Measurements from ENCODE around the gene RPE. TPM values are rescaled to one million over a fixed set of nuclear protein-coding genes. Genes with fewer than 3 reads are reported as not detected.

Gene RPE
- total and polyA plus RNA-seq, 10 of the 15 experiments (the other 5 are each of a cell fraction or from before 2014, with no cell fraction given), result 41.5 to 75.3 (median 46.8) TPM

DNA sequence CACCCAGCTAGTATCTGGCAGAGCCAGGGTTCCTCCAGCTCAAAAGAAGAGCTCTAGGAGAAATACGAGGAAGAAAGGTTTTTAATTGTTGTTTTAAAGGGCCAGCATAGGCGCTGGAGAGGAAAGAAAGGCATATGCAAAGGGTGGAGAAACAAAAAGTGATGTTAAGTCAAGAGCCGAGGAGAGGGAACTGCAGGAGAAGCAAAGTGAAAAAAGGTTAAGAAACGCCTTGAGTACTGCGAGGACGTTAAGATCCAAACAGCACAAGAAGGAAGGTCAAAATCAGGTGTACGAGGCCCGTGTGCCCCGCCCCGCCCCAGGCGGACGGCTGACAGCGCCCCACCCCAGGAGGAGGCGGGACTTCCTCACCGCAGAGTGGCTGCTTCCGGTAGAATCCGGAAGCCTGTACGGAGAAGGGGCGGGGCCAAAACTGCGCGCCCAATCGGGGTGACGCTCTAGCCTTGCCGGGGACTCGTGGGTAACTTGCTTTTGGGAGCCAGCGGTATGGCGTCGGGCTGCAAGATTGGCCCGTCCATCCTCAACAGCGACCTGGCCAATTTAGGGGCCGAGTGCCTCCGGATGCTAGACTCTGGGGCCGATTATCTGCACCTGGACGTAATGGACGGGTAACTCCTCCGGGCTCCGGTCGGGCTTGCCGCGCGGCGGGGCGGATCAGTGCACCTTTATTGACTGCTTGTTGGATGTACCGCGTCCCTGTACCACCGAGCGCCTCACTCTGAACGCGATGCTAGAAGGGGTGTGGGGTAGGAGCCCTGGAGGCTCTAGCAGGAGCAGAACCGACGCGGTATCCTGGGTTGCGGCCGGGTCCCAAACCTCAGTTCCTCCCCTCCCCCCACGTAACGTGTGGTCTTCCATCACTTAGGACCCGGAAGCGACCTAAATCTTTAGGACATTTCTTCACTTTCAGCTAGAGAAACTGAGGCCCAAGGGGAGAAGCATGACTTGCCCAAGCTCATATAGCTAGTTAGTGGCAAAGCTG is at the start of gene RPE (continued):
- TF ChIP-seq STAT3 (IDR thresholded peaks at IDR 0.05; ENCODE audit: low read depth, low read length) (no peak), SP1 (IDR thresholded peaks at IDR 0.05; ENCODE audit: low read depth, low read length) (peak; percentile 40), PML (IDR thresholded peaks at IDR 0.05; ENCODE audit: low read length) (peak; percentile 59), BMI1 (IDR thresholded peaks at IDR 0.05; ENCODE audit: borderline replicate concordance) (no peak), NFYB (IDR thresholded peaks at IDR 0.05; ENCODE audit: insufficient read depth, low read depth, low read length) (peak; percentile 58; the same call in 1 of the 2 replicates), GABPA (IDR thresholded peaks at IDR 0.05; ENCODE audit: low read depth) (peak; percentile 94), HCFC1 (IDR thresholded peaks at IDR 0.05; ENCODE audit: low read length) (peak; percentile 48; the same call in 1 of the 2 replicates)
- TF ChIP-seq, protein P1, sequence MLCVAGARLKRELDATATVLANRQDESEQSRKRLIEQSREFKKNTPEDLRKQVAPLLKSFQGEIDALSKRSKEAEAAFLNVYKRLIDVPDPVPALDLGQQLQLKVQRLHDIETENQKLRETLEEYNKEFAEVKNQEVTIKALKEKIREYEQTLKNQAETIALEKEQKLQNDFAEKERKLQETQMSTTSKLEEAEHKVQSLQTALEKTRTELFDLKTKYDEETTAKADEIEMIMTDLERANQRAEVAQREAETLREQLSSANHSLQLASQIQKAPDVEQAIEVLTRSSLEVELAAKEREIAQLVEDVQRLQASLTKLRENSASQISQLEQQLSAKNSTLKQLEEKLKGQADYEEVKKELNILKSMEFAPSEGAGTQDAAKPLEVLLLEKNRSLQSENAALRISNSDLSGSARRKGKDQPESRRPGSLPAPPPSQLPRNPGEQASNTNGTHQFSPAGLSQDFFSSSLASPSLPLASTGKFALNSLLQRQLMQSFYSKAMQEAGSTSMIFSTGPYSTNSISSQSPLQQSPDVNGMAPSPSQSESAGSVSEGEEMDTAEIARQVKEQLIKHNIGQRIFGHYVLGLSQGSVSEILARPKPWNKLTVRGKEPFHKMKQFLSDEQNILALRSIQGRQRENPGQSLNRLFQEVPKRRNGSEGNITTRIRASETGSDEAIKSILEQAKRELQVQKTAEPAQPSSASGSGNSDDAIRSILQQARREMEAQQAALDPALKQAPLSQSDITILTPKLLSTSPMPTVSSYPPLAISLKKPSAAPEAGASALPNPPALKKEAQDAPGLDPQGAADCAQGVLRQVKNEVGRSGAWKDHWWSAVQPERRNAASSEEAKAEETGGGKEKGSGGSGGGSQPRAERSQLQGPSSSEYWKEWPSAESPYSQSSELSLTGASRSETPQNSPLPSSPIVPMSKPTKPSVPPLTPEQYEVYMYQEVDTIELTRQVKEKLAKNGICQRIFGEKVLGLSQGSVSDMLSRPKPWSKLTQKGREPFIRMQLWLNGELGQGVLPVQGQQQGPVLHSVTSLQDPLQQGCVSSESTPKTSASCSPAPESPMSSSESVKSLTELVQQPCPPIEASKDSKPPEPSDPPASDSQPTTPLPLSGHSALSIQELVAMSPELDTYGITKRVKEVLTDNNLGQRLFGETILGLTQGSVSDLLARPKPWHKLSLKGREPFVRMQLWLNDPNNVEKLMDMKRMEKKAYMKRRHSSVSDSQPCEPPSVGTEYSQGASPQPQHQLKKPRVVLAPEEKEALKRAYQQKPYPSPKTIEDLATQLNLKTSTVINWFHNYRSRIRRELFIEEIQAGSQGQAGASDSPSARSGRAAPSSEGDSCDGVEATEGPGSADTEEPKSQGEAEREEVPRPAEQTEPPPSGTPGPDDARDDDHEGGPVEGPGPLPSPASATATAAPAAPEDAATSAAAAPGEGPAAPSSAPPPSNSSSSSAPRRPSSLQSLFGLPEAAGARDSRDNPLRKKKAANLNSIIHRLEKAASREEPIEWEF (IDR thresholded peaks at IDR 0.05; ENCODE audit: insufficient replicate concordance, low read depth, low read length), result no peak
- TF ChIP-seq, protein P2, sequence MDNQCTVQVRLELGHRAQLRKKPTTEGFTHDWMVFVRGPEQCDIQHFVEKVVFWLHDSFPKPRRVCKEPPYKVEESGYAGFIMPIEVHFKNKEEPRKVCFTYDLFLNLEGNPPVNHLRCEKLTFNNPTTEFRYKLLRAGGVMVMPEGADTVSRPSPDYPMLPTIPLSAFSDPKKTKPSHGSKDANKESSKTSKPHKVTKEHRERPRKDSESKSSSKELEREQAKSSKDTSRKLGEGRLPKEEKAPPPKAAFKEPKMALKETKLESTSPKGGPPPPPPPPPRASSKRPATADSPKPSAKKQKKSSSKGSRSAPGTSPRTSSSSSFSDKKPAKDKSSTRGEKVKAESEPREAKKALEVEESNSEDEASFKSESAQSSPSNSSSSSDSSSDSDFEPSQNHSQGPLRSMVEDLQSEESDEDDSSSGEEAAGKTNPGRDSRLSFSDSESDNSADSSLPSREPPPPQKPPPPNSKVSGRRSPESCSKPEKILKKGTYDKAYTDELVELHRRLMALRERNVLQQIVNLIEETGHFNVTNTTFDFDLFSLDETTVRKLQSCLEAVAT (IDR thresholded peaks at IDR 0.05), result peak; percentile 55; the same call in 1 of the 2 replicates
- TF ChIP-seq, protein P3, sequence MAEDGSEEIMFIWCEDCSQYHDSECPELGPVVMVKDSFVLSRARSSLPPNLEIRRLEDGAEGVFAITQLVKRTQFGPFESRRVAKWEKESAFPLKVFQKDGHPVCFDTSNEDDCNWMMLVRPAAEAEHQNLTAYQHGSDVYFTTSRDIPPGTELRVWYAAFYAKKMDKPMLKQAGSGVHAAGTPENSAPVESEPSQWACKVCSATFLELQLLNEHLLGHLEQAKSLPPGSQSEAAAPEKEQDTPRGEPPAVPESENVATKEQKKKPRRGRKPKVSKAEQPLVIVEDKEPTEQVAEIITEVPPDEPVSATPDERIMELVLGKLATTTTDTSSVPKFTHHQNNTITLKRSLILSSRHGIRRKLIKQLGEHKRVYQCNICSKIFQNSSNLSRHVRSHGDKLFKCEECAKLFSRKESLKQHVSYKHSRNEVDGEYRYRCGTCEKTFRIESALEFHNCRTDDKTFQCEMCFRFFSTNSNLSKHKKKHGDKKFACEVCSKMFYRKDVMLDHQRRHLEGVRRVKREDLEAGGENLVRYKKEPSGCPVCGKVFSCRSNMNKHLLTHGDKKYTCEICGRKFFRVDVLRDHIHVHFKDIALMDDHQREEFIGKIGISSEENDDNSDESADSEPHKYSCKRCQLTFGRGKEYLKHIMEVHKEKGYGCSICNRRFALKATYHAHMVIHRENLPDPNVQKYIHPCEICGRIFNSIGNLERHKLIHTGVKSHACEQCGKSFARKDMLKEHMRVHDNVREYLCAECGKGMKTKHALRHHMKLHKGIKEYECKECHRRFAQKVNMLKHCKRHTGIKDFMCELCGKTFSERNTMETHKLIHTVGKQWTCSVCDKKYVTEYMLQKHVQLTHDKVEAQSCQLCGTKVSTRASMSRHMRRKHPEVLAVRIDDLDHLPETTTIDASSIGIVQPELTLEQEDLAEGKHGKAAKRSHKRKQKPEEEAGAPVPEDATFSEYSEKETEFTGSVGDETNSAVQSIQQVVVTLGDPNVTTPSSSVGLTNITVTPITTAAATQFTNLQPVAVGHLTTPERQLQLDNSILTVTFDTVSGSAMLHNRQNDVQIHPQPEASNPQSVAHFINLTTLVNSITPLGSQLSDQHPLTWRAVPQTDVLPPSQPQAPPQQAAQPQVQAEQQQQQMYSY (CRISPR knock-in tag; IDR thresholded peaks at IDR 0.05), result no peak
- TF ChIP-seq, protein P4, sequence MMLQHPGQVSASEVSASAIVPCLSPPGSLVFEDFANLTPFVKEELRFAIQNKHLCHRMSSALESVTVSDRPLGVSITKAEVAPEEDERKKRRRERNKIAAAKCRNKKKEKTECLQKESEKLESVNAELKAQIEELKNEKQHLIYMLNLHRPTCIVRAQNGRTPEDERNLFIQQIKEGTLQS (IDR thresholded peaks at IDR 0.05; ENCODE audit: borderline replicate concordance, extremely low read depth, low read depth, low read length), result no peak
- TF ChIP-seq, protein P5, sequence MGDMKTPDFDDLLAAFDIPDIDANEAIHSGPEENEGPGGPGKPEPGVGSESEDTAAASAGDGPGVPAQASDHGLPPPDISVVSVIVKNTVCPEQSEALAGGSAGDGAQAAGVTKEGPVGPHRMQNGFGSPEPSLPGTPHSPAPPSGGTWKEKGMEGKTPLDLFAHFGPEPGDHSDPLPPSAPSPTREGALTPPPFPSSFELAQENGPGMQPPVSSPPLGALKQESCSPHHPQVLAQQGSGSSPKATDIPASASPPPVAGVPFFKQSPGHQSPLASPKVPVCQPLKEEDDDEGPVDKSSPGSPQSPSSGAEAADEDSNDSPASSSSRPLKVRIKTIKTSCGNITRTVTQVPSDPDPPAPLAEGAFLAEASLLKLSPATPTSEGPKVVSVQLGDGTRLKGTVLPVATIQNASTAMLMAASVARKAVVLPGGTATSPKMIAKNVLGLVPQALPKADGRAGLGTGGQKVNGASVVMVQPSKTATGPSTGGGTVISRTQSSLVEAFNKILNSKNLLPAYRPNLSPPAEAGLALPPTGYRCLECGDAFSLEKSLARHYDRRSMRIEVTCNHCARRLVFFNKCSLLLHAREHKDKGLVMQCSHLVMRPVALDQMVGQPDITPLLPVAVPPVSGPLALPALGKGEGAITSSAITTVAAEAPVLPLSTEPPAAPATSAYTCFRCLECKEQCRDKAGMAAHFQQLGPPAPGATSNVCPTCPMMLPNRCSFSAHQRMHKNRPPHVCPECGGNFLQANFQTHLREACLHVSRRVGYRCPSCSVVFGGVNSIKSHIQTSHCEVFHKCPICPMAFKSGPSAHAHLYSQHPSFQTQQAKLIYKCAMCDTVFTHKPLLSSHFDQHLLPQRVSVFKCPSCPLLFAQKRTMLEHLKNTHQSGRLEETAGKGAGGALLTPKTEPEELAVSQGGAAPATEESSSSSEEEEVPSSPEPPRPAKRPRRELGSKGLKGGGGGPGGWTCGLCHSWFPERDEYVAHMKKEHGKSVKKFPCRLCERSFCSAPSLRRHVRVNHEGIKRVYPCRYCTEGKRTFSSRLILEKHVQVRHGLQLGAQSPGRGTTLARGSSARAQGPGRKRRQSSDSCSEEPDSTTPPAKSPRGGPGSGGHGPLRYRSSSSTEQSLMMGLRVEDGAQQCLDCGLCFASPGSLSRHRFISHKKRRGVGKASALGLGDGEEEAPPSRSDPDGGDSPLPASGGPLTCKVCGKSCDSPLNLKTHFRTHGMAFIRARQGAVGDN (IDR thresholded peaks at IDR 0.05), result peak; percentile 73; the same call in 1 of the 2 replicates

Measured in GM12878 (cell line).